Right lobe of liver (tissue), 4 donors: ENCODE data around the gene SLC22A23.

Source experiments
- CTCF ChIP-seq, 4 donors: fragments of 200-600 bp in 3 of 4; fragments of 450-650 bp in 1 of 4; IDR thresholded peaks; one replicate each; pipeline versions ENCODE4 v1.5.1 to v1.8.0; 2016 to 2022; ENCODE audit warnings: antibody characterized with exemption in 4 of 4, mild to moderate bottlenecking in 2 of 4
- POLR2A ChIP-seq: fragments of 450-650 bp; IDR thresholded peaks from one replicate; pipeline ENCODE4 v1.6.1; 2017; ENCODE audit warnings: antibody characterized with exemption, mild to moderate bottlenecking
- donor health status: DM: no; HTN: no; CAD: no.
- donor health status: DM: no; HTN: no; CAD: no.
- donor health status: DM: no; HTN: yes; CAD: no.

GRCh38 chr6:3449750-3450305 lies 7.0 kb downstream of the SLC22A23 start:
- TF ChIP-seq CTCF (IDR thresholded peaks at IDR 0.05): no peak
- no peak for TF ChIP-seq POLR2A
